Hepatocyte (in vitro differentiated cells): Measurements from ENCODE around the gene GPD2.

Experiments
- CTCF ChIP-seq: fragments of 200-600 bp; sonication (generic); IDR thresholded peaks from 2 replicates; pipeline ENCODE4 v1.5.1; 2016; ENCODE audit warnings: antibody characterized with exemption, mild to moderate bottlenecking; ENCODE audit not compliant: poor library complexity
- EZH2 ChIP-seq: fragments of 200-600 bp; sonication (generic); IDR thresholded peaks from 2 replicates; pipeline ENCODE4 v1.6.1; 2016; ENCODE audit warnings: antibody characterized with exemption, mild to moderate bottlenecking, borderline replicate concordance
- EZH2phosphoT487 ChIP-seq: fragments of 200-600 bp; sonication (generic); IDR thresholded peaks from one replicate; pipeline ENCODE4 v1.6.1; 2018; ENCODE audit warnings: antibody characterized with exemption, mild to moderate bottlenecking, low read depth, moderate library complexity; ENCODE audit not compliant: unreplicated experiment, severe bottlenecking

GRCh38 chr2:156445296-156446220 is 9.4 kb downstream of the GPD2 start:
- TF ChIP-seq CTCF (no peak), EZH2 (no peak), EZH2phosphoT487 (no peak)
